Measurements from ENCODE around the gene ALPK3.

ALPK3 gene, protein sequence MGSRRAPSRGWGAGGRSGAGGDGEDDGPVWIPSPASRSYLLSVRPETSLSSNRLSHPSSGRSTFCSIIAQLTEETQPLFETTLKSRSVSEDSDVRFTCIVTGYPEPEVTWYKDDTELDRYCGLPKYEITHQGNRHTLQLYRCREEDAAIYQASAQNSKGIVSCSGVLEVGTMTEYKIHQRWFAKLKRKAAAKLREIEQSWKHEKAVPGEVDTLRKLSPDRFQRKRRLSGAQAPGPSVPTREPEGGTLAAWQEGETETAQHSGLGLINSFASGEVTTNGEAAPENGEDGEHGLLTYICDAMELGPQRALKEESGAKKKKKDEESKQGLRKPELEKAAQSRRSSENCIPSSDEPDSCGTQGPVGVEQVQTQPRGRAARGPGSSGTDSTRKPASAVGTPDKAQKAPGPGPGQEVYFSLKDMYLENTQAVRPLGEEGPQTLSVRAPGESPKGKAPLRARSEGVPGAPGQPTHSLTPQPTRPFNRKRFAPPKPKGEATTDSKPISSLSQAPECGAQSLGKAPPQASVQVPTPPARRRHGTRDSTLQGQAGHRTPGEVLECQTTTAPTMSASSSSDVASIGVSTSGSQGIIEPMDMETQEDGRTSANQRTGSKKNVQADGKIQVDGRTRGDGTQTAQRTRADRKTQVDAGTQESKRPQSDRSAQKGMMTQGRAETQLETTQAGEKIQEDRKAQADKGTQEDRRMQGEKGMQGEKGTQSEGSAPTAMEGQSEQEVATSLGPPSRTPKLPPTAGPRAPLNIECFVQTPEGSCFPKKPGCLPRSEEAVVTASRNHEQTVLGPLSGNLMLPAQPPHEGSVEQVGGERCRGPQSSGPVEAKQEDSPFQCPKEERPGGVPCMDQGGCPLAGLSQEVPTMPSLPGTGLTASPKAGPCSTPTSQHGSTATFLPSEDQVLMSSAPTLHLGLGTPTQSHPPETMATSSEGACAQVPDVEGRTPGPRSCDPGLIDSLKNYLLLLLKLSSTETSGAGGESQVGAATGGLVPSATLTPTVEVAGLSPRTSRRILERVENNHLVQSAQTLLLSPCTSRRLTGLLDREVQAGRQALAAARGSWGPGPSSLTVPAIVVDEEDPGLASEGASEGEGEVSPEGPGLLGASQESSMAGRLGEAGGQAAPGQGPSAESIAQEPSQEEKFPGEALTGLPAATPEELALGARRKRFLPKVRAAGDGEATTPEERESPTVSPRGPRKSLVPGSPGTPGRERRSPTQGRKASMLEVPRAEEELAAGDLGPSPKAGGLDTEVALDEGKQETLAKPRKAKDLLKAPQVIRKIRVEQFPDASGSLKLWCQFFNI (N-terminal part only)

GRCh38 chr15:84816694-84817465 is at the start of gene ALPK3:
TSS of gene ALPK3 (plus strand) at chr15:84817356. CDS start at chr15:84817453, 97 bp downstream.
- DNase-seq: no peak

GRCh38 chr15:84772031-84772430 is 45.1 kb upstream of the ALPK3 start:
- DNase-seq: no peak

DNA sequence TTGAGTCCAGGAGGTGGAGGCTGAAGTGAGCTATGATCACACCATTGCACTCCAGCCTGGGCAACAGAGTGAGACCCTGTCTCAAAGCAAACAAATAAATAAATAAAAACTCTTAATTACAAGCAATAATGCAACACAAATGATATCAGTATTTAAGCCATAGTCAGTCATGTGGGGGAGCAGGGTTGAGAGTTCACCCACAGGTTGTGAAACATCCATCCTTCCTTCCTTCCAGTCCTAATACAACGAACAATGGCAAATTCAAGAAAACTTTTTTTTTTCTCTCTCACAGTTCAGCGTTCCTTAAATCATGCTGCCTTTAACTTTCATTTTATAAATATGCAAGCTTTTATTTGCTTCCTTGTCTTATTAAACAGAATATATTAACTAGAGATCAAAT is 44.7 kb upstream of the ALPK3 start:
- DNase-seq: no peak

- no peak for DNase-seq
These were observed 43.4 kb upstream of the ALPK3 start for GRCh38 chr15:84773716-84774115.

DNA sequence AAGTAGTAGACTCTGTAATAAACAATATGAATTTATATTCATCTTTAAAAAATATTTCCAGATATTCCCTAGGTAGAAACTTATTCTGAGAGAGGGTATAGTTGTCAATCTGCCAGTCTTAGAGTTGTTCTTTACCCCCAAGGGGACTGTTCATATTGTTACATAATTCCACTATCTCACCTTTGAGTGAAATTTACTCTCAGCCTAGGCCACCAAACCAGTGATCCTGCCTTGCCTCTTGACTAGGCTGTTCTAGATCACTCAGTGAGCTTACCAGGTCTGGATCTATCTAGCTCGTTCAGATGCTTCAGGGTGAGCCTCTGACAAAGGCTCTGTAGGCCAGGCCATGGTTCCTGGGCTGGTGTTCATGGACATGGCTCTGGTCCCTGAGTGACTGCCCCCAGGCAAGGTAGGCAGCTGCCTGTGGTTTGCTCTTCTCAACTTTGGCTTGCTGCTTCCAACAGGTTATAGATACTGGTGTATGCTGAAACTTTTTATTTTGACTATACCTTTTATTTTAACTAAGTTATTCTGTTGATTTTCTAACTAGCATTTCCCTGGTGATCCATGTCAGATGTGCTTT is 41.2 kb upstream of the ALPK3 start:
- no peak for DNase-seq

DNA sequence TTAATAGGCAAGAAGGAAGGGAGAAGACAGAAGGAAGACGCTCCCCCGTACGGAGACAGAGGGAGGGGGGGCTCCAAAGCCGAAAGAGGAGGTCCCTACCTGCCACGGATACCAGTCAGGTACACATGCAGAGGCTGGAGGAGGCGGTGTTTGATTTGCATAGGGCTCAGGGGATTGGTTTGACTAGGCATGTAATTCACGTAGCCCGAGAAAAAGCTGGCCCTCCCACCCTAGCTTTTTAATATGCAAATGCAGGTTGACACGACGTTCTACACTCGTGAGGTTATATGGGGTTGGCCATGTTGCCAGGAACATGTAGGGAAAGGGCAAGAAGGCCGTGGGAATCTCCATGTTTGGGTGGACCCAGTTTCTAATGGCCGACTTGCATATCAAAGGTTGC is 39.0 kb upstream of the ALPK3 start:
- DNase-seq: no peak

GRCh38 chr15:84780492-84780891 is 36.7 kb upstream of the ALPK3 start:
- DNase-seq: no peak

- DNase-seq: no peak
These were observed 35.7 kb upstream of the ALPK3 start for GRCh38 chr15:84781495-84781894.

DNA sequence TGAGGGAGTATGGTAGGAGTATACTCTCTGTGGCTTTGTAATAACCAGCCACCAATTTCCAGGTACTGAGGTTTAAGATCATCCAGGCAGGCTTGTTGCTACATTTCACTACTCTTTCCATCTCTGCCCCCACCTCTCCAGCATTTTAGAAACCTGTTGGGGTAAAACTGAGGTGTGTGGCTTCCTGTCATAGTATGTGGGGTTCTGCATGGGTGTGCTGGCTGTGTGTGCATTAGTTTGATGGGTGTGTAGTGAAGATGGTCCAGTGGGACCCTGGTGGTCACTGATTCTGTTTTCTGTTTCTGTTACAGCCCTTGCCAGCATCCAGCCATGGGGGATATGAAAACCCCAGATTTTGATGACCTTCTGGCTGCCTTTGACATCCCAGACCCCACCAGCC is 34.8 kb upstream of the ALPK3 start:
- no peak for DNase-seq

GRCh38 chr15:84783493-84784251 is 33.5 kb upstream of the ALPK3 start:
- no peak for DNase-seq

DNA sequence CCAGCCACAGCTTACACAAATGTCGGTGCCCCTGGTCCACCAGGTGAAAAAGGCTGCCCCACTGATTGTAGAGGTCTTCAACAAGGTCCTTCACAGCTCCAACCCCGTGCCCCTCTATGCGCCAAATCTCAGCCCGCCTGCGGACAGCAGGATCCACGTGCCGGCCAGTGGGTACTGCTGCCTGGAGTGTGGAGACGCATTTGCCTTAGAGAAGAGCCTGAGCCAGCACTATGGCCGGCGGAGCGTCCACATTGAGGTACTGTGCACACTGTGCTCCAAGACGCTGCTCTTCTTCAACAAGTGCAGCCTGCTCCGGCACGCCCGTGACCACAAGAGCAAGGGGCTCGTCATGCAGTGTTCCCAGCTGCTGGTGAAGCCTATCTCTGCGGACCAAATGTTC is 32.9 kb upstream of the ALPK3 start:
- DNase-seq: no peak

- no peak for DNase-seq
These were observed 32.1 kb upstream of the ALPK3 start for GRCh38 chr15:84785053-84785452.

GRCh38 chr15:84788500-84788899 is 28.7 kb upstream of the ALPK3 start:
- no peak for DNase-seq

DNA sequence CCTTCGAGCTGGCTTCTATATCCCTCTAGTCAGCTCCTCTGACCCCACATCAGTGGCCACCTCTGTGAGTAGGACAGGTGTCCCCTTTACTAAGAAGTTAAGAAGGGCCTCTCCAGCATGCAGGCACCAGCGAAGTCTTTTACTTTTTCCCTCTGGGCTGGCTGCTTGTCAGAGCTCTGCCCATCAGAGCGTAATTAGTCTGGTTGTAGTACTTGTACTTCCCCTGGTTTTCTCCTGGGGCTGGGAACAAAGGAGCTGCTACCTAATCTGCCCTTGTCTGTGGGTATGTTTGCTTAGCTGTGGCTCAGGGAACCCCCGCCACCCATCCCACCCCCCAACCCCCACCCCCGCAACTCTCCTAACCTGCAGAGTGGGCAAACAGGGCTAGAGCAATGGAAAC is 27.4 kb upstream of the ALPK3 start:
- no peak for DNase-seq

- DNase-seq: no peak
These were observed 26.5 kb upstream of the ALPK3 start for GRCh38 chr15:84790676-84791075.

- peak; percentile 62 for DNase-seq
These were observed 25.4 kb upstream of the ALPK3 start for GRCh38 chr15:84791763-84792162.

DNA sequence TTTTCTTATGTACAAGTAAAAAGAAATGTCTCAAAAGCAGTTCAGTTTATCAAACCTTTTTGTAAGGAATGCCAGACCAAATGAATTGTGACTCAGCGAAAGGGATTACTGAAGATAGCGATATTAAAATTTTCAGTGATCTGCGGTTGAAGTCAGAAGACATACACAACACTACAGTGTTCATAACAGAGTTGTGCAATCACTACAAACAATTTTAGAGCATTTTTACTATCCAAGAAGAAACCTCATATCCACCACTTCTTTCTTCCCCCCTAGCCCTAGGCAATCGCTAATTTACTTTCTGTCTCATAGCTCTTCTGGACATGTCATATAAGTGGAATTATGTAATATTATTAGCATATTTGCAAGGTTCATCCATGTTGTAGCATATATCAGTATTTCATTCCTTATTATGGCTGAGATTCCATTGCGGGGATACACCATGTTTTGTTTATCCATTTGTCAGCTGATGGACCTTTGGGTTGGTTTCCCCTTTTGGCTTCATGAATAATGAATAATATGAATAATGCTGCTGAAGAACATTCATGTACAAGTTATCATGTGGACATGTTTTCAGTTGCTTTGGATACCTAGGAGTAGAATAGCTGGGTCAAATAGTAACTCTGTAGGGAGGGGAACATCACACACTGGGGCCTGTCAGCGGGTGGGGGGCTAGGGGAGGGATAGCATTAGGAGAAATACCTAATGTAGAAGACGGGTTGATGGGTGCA is 23.6 kb upstream of the ALPK3 start:
- DNase-seq: no peak

- no peak for DNase-seq
These were observed 23.0 kb upstream of the ALPK3 start for GRCh38 chr15:84794162-84794547.

- no peak for DNase-seq
These were observed 22.0 kb upstream of the ALPK3 start for GRCh38 chr15:84795186-84795585.

GRCh38 chr15:84797212-84797611 is 19.9 kb upstream of the ALPK3 start:
- no peak for DNase-seq

All from NCI-H226 (cell line).